Sigmoid colon (tissue), 7 donors: ENCODE measurements around the gene RYK. TPM values are rescaled to one million over a fixed set of nuclear protein-coding genes. Genes with fewer than 3 reads are reported as not detected.

ENCODE experiments used
- DNase-seq: peaks from one replicate; pipeline ENCODE4 v3.0.0-alpha.2; 2019
- H3K27ac ChIP-seq, 4 donors: fragments of 200-600 bp; sonication (generic); one replicate each; pipeline ENCODE4 v1.5.1; 2016 to 2019; ENCODE audit warnings: mild to moderate bottlenecking in 1 of 4
- H3K27me3 ChIP-seq, 3 donors: fragments of 200-600 bp; sonication (generic); one replicate each; pipeline ENCODE4 v1.5.1; 2019; ENCODE audit warnings: mild to moderate bottlenecking in 1 of 3
- H3K36me3 ChIP-seq, 4 donors: fragments of 200-600 bp; sonication (generic); one replicate each; pipeline ENCODE4 v1.5.1; 2016 to 2019
- H3K4me1 ChIP-seq, 4 donors: fragments of 200-600 bp; sonication (generic); one replicate each; pipeline ENCODE4 v1.5.1; 2017 to 2019
- H3K4me3 ChIP-seq, 4 donors: fragments of 200-600 bp; sonication (generic); one replicate each; pipeline ENCODE4 v1.5.1; 2017 to 2019; ENCODE audit warnings: mild to moderate bottlenecking in 2 of 4, moderate library complexity in 1 of 4
- H3K9me3 ChIP-seq, 4 donors: fragments of 200-600 bp in 3 of 4; sonication (generic) in 3 of 4; one replicate each; pipeline versions ENCODE4 v1.5.1 to v1.6.1; 2013 to 2019
- EP300 ChIP-seq, 4 donors: sonication (generic); formaldehyde crosslinking; IDR thresholded peaks; one replicate each; pipeline ENCODE4 v1.6.1; 2017; ENCODE audit warnings: antibody characterized with exemption in 4 of 4
- POLR2A ChIP-seq, 2 donors: fragments of 450-650 bp; IDR thresholded peaks; one replicate each; pipeline ENCODE4 v1.6.1; 2016; ENCODE audit warnings: antibody characterized with exemption in 2 of 2, mild to moderate bottlenecking in 2 of 2, moderate library complexity in 2 of 2
- POLR2AphosphoS5 ChIP-seq, 4 donors: sonication (generic); formaldehyde crosslinking; IDR thresholded peaks; one replicate each; pipeline ENCODE4 v1.6.1; 2017; ENCODE audit warnings: antibody characterized with exemption in 4 of 4
- WGBS, 2 donors: extraction: QIAGEN DNeasy Blood & Tissue Kit; methylation state at CpG; one replicate each; pipeline ENCODE4 v1.1.7; 2013; 5-methylcytosine and 5-hydroxymethylcytosine counted together
- intact Hi-C: fragments of 100-400 bp; cut with DNase I; formaldehyde crosslinking; loops from one replicate; pipeline ENCODE4 v1.15.1; 2023
- polyA plus RNA-seq, 3 donors: library from polyadenylated mRNA; stranded (reverse); fragments of 200-250 nt; gene quantifications; one replicate each; pipeline ENCODE4 v1.2.3, GENCODE V29; 2013
- total RNA-seq, 4 donors: library from RNA; depleted of rRNA; stranded (reverse); fragments of >200 nt; gene quantifications; one replicate each; pipeline ENCODE4 v1.1.0, GENCODE V29; 2016
- TF ChIP-seq, protein P1 (sequence below), 4 experiments: fragments of 450-650 bp in 3 of 4; fragments of 200-600 bp in 1 of 4; IDR thresholded peaks; one replicate each; pipeline ENCODE4 v1.5.1; 2016 to 2019; ENCODE audit warnings: antibody characterized with exemption in 4 of 4, mild to moderate bottlenecking in 3 of 4, moderate library complexity in 2 of 4
- donor health status: healthy with polysubstance abuse.
- donor health status: Bipolar disorder and iron deficiency.
- donor health status: healthy.

RYK gene
- total and polyA plus RNA-seq, 7 donors, result 12.7 to 148 (median 92.2) TPM

- intact Hi-C loops, result loop anchor here (5.0 kb wide), 1 partner anchor 40 kb away; no protein-coding TSS in a partner anchor
- Histone ChIP-seq H3K9me3 (no peaks in the 10 kb centered on the region), H3K27ac (peak overlapping the region; percentile 3 to 95 (median 67)), H3K4me3 (no peak overlapping the region), H3K36me3 (no peaks in the 10 kb centered on the region), H3K27me3 (no peaks in the 10 kb centered on the region), H3K4me1 (peaks cover 0 to 45% (median 32%) of the 10 kb centered on the region in 4 donors)
- no peak for DNase-seq
- WGBS, 2 donors, result 79 to 81% methylated on average over 7 of the region's 7 CpGs
- TF ChIP-seq EP300 (IDR thresholded peaks at IDR 0.05), result no peak
- TF ChIP-seq, protein P1, sequence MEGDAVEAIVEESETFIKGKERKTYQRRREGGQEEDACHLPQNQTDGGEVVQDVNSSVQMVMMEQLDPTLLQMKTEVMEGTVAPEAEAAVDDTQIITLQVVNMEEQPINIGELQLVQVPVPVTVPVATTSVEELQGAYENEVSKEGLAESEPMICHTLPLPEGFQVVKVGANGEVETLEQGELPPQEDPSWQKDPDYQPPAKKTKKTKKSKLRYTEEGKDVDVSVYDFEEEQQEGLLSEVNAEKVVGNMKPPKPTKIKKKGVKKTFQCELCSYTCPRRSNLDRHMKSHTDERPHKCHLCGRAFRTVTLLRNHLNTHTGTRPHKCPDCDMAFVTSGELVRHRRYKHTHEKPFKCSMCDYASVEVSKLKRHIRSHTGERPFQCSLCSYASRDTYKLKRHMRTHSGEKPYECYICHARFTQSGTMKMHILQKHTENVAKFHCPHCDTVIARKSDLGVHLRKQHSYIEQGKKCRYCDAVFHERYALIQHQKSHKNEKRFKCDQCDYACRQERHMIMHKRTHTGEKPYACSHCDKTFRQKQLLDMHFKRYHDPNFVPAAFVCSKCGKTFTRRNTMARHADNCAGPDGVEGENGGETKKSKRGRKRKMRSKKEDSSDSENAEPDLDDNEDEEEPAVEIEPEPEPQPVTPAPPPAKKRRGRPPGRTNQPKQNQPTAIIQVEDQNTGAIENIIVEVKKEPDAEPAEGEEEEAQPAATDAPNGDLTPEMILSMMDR (IDR thresholded peaks at IDR 0.05), result no peak
- TF ChIP-seq POLR2AphosphoS5 (IDR thresholded peaks at IDR 0.05), result no peak
- TF ChIP-seq POLR2A (IDR thresholded peaks at IDR 0.05), result no peak
These were observed 2.1 kb upstream of the RYK start for GRCh38 chr3:134252766-134253165.

GRCh38 chr3:134251731-134252391, 1.2 kb upstream of the RYK start:
- H3K9me3 ChIP-seq, result no peaks in the 10 kb centered on the region
- H3K4me1 ChIP-seq, result peaks cover 0 to 46% (median 36%) of the 10 kb centered on the region in 4 donors
- no peak overlapping the region for H3K4me3 ChIP-seq
- TF ChIP-seq EP300 (IDR thresholded peaks at IDR 0.05), result no peak
- TF ChIP-seq POLR2A (IDR thresholded peaks at IDR 0.05), result no peak
- TF ChIP-seq, protein P1 (IDR thresholded peaks at IDR 0.05), result no peak
- no peak for TF ChIP-seq POLR2AphosphoS5 (IDR thresholded peaks at IDR 0.05)
- H3K27ac ChIP-seq, result peak overlapping the region; percentile 41 to 95 (median 93)
- WGBS, 2 donors, result 90 to 91% methylated on average over 22 of the region's 22 CpGs
- H3K36me3 ChIP-seq, result no peaks in the 10 kb centered on the region
- intact Hi-C loops, result loop anchor here (2.0 to 5.0 kb wide), 2 partner anchors 39 to 40 kb away; no protein-coding TSS in a partner anchor
- no peak for DNase-seq
- H3K27me3 ChIP-seq, result no peaks in the 10 kb centered on the region

DNA sequence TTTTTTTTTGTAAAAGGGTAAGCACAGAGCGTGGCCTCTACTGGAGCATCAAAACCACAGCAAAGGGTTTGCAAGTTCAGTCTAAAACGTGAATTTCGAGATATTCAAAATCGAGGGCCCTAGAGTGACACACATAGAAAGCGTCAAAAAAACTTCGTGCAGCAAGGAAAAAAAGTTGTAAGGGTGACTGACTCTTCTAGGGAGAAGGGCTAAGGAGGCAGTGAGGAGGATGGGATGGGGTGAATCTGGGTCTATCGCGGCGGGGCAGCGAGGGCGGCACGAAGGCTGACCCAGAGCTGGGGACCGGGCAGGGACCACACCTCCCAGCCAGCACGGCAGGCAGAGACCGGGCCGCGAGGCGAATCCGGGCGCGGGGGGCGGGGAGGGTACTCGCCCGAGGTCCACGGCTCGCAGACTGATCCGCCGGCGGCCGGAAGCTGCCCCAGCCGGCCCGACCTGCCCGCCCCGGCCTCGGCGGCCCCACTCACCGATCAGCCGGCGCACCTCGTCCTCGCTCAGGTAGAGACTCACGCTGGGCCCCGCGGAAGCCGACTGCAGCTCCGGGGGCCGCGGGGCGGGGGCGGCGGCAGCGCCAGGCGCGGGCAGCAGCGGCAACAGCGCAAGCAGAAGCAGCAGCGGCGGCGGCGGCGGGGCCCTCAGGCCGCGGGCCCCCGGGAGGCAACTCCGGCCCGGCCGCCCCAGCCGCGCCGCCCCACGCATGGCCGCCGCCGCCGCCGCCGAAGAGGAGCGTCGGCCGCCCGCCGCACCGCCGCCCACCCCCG, 533 bp downstream of the RYK start:
- Histone ChIP-seq H3K9me3 (no peaks in the 10 kb centered on the region), H3K36me3 (no peaks in the 10 kb centered on the region), H3K4me3 (peak overlapping the region; percentile 67 to 93 (median 83)), H3K27me3 (no peaks in the 10 kb centered on the region), H3K4me1 (peaks cover 0 to 52% (median 41%) of the 10 kb centered on the region in 4 donors), H3K27ac (peak overlapping the region; percentile 83 to 95 (median 93))
- intact Hi-C loops, result loop anchor here (2.0 to 5.0 kb wide), 2 partner anchors 38 to 41 kb away; no protein-coding TSS in a partner anchor
- no peak for TF ChIP-seq EP300 (IDR thresholded peaks at IDR 0.05)
- peak; percentile 74 for DNase-seq
- WGBS, 2 donors, result 1% methylated on average over 85 of the region's 85 CpGs

GRCh38 chr3:134249296-134249841, 1.3 kb downstream of the RYK start:
- TF ChIP-seq, protein P1 (IDR thresholded peaks at IDR 0.05), result no peak
- TF ChIP-seq POLR2AphosphoS5 (IDR thresholded peaks at IDR 0.05) (no peak), POLR2A (IDR thresholded peaks at IDR 0.05) (no peak), EP300 (IDR thresholded peaks at IDR 0.05) (no peak)
- no peak for DNase-seq
- Histone ChIP-seq H3K27ac (peak overlapping the region; percentile 83 to 95 (median 93)), H3K27me3 (no peaks in the 10 kb centered on the region), H3K4me1 (peaks cover 0 to 59% (median 47%) of the 10 kb centered on the region in 4 donors), H3K9me3 (no peaks in the 10 kb centered on the region), H3K36me3 (no peaks in the 10 kb centered on the region), H3K4me3 (peak overlapping the region; percentile 65 to 93 (median 83))
- 5% methylated on average over 4 of the region's 4 CpGs for WGBS, 2 donors
- intact Hi-C loops, result no loop called here

DNA sequence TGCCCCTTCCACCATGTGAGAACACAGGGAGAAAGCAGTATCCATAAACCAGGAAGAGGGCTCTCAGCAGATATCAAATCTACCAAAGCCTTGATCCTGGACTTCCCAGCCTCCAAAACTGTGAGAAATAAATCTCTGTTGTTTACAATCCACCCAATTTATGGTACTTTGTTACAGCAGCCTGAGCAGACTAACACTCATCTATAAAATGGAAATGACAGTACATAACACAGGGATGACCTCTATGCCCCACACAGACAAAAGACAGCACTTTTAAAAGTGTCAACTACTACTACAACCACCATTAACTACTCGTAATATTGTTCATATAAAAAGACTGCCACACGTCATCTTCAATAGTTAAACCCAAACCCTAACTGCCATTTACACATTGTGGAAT, 5.7 kb downstream of the RYK start:
- no peaks in the 10 kb centered on the region for H3K9me3 ChIP-seq
- intact Hi-C loops, result no loop called here
- H3K4me3 ChIP-seq, result no peak overlapping the region
- no peak for DNase-seq
- 32 to 79% methylated on average over 2 of the region's 2 CpGs for WGBS, 2 donors
- TF ChIP-seq EP300 (IDR thresholded peaks at IDR 0.05) (no peak), POLR2AphosphoS5 (IDR thresholded peaks at IDR 0.05) (peak in 1 of 4 donors; percentile 51)
- no peaks in the 10 kb centered on the region for H3K27me3 ChIP-seq
- H3K4me1 ChIP-seq, result peaks cover 0 to 60% (median 43%) of the 10 kb centered on the region in 4 donors
- H3K27ac ChIP-seq, result peak overlapping the region in 3 of 4 donors; percentile 11 to 46 (median 42)
- H3K36me3 ChIP-seq, result no peaks in the 10 kb centered on the region
